Activated naive CD4-positive, alpha-beta T cell treated with anti-CD3 and anti-CD28 coated beads, Interleukin-2, amount 50 U/mL, for 24 hours (primary cell): ENCODE data around the gene CDK19.
"Not testable (repeated sequence)": the region's sequence is repeated elsewhere in the genome, so short reads cannot be mapped to it uniquely, and the experiment has no call there.

Experiments used
- H3K27ac Mint-ChIP-seq: one replicate; pipeline ENCODE4 v1.8.0; 2021; ENCODE audit warnings: mild to moderate bottlenecking, mixed read lengths
- H3K27me3 Mint-ChIP-seq: one replicate; pipeline ENCODE4 v1.8.0; 2021; ENCODE audit warnings: mixed read lengths
- H3K36me3 Mint-ChIP-seq: one replicate; pipeline ENCODE4 v1.8.0; 2021; ENCODE audit warnings: mixed read lengths
- H3K4me1 Mint-ChIP-seq: one replicate; pipeline ENCODE4 v1.8.0; 2021; ENCODE audit warnings: mixed read lengths
- H3K4me3 Mint-ChIP-seq: one replicate; pipeline ENCODE4 v1.8.0; 2021; ENCODE audit warnings: mild to moderate bottlenecking, mixed read lengths
- H3K9me3 Mint-ChIP-seq: one replicate; pipeline ENCODE4 v1.8.0; 2021; ENCODE audit warnings: mixed read lengths

Gene CDK19

DNA sequence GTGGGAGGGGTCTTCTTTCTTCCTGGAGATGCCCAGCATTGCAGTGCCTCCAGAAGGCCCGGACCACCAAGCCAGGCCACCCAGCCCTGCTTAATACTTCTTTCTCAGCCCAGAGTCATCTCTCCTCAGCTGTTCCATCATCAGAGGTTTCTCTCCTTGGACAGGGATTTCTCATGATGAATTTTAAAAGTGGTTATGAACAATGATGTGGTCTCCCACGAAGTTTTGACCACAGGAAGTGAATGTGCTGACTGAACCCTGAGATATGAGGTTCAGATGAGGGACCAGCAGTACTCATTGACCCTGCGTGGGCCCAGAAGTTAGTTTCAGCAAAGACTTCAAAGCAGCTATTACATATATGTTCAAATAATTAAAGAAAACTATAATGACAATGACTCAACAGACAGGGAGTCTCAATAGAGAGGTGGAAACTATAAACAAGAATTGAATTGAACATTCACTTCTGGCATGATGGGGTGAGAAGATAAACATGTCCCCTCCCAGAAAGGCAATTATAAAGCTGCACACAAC, 224.4 kb downstream of the CDK19 start:
- no peak overlapping the region for H3K4me3 Mint-ChIP-seq
- H3K36me3 Mint-ChIP-seq: no peaks in the 10 kb centered on the region
- H3K27me3 Mint-ChIP-seq: no peaks in the 10 kb centered on the region
- H3K9me3 Mint-ChIP-seq: no peaks in the 10 kb centered on the region
- no peak overlapping the region for H3K27ac Mint-ChIP-seq
- no peaks in the 10 kb centered on the region for H3K4me1 Mint-ChIP-seq

DNA sequence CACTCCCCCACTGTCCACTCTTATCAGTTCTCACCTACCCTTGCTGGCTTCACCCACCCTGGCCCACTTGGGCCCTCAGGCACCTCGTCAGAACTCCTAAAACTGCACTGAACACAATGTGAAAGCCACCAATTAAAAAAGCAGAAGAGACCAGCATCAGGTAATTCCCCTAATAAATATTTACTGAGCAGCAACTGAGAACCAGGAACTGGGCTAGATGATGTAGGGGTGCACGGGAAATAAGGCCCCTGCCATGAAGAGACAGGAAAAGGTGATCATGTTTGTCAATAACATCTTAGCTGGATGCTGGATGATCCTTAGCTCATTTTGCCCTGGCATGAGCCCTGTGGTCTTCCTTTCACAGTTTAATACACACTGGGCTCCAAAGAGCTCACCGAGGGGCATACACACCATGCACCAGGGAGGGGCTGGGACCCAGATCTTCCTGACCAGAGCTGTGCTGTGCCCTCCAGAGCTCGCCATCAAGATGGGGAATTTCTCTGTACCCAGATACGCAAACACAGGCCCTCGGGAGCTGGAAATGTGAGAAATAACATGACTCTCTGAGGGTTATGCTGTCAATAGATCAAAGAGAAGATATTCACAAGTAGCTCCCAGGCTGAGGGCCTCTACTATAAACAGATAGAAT, 225.3 kb downstream of the CDK19 start:
- Mint-ChIP-seq H3K27ac (no peak overlapping the region), H3K4me1 (no peaks in the 10 kb centered on the region), H3K4me3 (no peak overlapping the region)

DNA sequence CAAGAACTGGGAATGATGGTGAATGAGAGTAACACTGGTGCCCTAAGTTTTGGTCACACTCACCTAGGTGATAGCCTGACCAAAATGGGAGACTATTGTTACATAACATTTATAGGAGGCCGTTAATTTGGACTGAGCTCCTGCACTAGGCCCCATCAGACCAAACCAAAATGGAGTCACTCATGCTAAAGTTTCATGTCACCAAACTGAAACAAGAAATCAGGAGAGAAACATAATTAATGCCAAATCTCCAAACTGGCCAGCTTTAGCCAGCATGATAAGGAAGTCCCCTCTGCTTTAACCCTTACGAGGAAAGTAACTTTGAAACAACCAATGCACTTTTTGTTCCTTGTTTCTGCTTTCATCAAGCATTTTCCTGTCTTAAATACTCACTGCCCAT, 227.9 kb downstream of the CDK19 start:
- no peaks in the 10 kb centered on the region for H3K27me3 Mint-ChIP-seq
- no peak overlapping the region for H3K4me3 Mint-ChIP-seq
- H3K27ac Mint-ChIP-seq: no peak overlapping the region
- no peaks in the 10 kb centered on the region for H3K4me1 Mint-ChIP-seq
- H3K9me3 Mint-ChIP-seq: no peaks in the 10 kb centered on the region
- no peaks in the 10 kb centered on the region for H3K36me3 Mint-ChIP-seq

More for the DNA sequence above, 225.3 kb downstream of the CDK19 start:
- no peaks in the 10 kb centered on the region for H3K9me3 Mint-ChIP-seq
- H3K27me3 Mint-ChIP-seq: no peaks in the 10 kb centered on the region
- no peaks in the 10 kb centered on the region for H3K36me3 Mint-ChIP-seq

DNA sequence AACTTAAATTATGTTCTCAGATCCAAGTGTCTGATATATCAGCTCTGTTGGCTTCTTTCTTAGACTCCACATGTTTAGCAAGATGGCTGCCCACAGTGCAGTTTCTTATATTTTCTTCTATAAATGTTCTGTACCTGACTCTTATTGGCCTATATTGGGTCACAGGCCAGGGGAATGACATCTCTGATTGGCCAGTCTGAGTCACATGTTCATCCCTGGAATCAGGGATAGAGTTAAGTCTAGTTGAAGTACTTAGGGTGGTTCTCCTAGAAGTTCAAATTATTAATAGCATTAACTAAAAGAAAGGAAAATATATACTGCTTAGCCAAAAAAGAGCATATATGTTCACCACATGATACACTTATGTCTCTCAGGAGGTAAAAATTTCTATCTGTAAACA, 233.6 kb downstream of the CDK19 start:
- Mint-ChIP-seq H3K36me3 (peaks cover 2% of the 10 kb centered on the region), H3K9me3 (peaks cover 7% of the 10 kb centered on the region), H3K27me3 (peaks cover 1% of the 10 kb centered on the region), H3K27ac (no peak overlapping the region), H3K4me3 (no peak overlapping the region), H3K4me1 (no peaks in the 10 kb centered on the region)

DNA sequence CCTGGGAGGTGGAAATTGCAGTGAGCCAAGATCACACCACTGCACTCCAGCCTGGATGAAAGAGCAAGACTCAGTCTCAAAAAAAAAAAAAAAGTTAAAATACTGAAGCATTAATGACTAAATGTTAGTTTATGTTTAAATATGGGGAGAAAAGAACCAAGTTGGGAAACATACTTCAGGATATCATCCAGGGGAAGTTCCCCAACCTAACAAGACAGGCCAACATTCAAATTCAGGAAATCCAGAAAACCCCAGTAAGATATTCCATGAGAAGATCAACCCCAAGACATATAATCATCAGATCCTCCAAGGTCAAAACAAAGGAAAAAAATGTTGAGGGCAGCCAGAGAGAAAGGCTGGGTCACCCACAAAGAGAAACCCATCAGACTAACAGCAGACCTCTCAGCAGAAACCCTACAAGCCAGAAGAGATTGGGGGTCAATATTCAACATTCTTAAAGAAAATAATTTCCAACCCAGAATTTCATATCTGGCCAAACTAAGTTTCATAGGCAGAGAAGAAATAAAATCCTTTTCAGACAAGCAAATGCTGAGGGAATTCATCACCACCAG, 237.6 kb downstream of the CDK19 start:
- H3K27me3 Mint-ChIP-seq, H3K27ac Mint-ChIP-seq, H3K9me3 Mint-ChIP-seq, H3K4me3 Mint-ChIP-seq, H3K36me3 Mint-ChIP-seq, H3K4me1 Mint-ChIP-seq: not testable (repeated sequence)

DNA sequence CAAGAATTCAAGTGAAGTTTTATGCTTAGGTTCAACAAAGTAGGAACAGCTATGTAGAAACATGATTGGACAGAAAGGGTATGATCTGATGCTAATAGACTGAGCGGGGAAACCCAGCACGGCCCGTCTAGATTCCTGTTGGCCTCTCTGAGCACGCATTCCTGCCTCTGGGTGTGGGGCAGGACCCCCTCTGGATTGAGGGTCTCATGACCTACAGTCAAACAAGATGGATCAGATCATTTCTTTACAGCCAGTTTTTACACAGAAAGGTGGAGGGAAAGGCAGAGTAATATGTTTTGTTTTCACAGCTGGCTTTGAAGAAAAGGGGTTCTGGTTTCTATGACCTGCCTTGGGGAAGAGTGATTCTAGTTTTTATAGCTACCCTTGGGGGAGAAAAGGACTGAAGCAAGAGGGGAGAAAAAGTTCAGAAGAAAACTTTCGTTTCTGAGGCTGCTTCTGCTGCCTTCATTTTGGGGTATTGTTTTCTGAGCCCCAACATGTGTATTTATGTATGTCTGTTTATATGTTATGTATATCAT, 239.3 kb downstream of the CDK19 start:
- Mint-ChIP-seq H3K36me3 (peaks cover 2% of the 10 kb centered on the region), H3K4me1 (no peaks in the 10 kb centered on the region), H3K27ac (no peak overlapping the region), H3K9me3 (peaks cover 7% of the 10 kb centered on the region), H3K4me3 (no peak overlapping the region), H3K27me3 (peaks cover 4% of the 10 kb centered on the region)

DNA sequence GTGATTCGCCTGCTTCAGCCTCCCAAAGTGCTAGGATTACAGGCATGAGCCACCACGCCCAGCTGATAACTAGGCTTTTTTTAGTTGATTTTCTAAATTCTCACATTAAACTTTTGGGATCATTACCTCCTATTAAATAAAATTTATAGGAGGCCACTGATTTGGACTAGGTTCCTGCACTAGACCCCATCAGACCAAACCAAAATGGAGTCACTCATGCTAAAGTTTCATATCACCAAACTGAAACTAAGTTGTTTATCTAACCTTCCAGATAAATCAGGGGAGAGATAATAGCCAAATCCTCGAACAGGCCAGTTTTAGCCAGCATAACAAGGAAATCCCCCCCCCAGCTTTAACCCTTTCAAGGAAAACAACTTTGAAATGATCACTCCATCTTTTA, 240.5 kb downstream of the CDK19 start:
- Mint-ChIP-seq H3K27me3 (peaks cover 4% of the 10 kb centered on the region), H3K27ac (no peak overlapping the region), H3K4me3 (no peak overlapping the region), H3K4me1 (no peaks in the 10 kb centered on the region), H3K36me3 (peaks cover 2% of the 10 kb centered on the region), H3K9me3 (peaks cover 7% of the 10 kb centered on the region)

DNA sequence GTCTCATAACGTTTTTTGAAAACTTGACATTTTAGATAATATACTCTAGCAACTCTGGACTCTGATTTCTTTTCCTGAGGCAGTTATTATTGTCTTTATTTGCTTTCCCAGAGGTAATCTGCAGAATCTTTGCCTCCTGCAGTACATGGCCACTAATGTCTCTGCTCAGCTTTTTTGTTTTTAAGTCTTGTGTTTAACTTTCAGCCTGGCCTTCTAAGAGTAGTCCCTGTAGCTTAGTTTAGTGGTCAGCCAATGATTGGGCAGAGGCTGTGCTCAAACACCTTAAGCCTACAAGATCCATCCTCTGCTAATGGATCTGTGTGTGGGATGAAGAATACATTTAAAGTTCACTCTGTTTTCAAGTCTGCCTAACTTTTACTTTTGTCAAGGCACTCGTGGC, 241.7 kb downstream of the CDK19 start:
- Mint-ChIP-seq H3K9me3 (peaks cover under 1% of the 10 kb centered on the region), H3K36me3 (peaks cover 2% of the 10 kb centered on the region), H3K4me1 (no peaks in the 10 kb centered on the region), H3K27me3 (peaks cover 4% of the 10 kb centered on the region), H3K4me3 (no peak overlapping the region), H3K27ac (no peak overlapping the region)

DNA sequence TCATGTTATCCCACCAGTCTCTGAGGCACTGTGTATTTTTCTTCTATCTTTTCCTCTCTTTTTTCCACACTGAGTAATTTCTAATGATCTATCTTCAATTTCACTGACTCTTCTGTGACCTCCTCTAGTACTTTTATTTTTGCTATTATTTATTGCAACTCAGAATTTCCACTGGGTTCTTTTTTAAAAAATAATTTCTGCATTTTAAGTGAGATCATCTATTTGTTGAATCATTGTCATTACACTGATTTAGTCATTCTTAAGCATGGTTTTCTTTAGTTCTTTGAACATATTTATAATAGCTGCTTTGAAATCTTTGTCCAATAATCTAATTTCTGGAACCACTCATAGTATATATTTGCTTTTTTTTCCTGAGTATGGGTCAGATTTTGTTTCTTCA, 242.1 kb downstream of the CDK19 start:
- Mint-ChIP-seq H3K4me3 (no peak overlapping the region), H3K9me3 (no peaks in the 10 kb centered on the region), H3K36me3 (no peaks in the 10 kb centered on the region), H3K27me3 (peaks cover 3% of the 10 kb centered on the region), H3K27ac (no peak overlapping the region), H3K4me1 (no peaks in the 10 kb centered on the region)

DNA sequence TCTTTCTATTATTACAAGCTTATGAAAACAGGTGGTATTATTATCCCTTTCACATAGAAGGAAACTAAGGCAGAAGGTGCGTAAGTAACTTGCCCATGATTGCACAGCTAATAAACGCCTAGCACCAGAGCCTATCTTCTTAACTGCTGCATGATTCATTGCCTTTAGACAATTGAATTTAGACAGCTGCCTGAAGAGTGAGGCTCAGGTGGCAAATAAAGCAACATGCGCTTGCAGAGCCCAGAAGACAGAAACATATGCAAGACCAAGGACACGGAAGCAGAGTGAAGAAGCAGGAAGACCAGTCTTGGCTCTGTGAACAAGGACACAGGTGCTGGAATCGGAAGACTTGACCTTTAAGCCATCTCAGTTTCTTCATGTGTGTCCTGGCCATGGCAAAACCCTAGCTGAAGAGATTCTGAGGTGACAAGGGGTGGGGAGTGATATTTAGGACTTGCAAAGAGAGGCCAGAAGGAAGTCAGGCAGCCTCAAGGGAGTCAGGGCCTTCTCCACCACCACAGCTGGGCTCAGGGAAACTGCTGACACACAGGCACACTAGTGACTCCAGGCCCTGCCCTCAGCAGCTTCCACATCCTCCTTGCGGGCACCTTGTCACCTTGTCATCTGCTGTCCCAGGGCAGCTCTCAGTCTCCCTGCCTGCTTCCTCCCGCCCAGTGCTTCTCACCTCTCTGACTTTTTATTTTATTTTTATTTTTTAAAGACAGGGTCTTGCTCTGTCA, 247.1 kb downstream of the CDK19 start:
- Mint-ChIP-seq H3K9me3 (no peaks in the 10 kb centered on the region), H3K27ac (no peak overlapping the region), H3K36me3 (no peaks in the 10 kb centered on the region), H3K27me3 (no peaks in the 10 kb centered on the region), H3K4me3 (no peak overlapping the region), H3K4me1 (no peaks in the 10 kb centered on the region)

DNA sequence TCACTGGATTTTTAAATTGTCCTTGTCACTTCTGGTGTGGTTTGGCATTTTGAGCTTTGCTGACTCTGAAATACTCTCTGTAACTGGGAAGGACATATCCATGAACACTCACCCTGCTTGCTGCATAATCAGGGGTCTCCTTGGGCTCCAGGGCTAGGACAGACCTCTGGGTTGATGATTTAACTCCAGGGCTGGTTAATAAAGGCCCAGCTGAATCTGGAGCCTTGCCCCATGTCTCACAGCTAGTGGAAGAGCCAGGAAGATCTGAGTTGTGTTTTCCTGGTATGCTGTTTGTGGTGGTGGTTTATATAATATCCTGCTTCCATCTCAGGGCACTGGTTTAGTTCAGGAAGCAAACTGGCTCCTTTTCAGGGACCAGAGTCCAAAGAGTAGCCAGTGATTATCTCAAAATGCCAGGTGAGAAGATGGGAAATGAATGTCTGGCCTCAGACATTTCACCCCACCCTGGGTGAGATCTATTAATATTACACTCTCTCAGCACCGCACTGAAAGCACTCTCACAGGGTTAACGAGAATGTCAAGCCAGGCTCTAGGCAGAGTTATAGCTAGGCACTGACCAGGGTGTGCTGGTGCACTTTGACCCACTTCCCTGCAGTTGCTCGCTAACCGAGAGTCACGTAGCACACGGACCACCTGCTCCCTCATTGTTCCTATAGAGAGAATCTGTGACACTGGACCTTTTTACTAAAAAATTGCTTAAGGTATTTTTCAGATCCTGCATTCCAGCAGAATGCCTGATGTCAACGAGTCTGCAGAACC, 248.7 kb downstream of the CDK19 start:
- Mint-ChIP-seq H3K4me1 (peaks cover 8% of the 10 kb centered on the region), H3K36me3 (no peaks in the 10 kb centered on the region), H3K27ac (no peak overlapping the region), H3K9me3 (no peaks in the 10 kb centered on the region), H3K4me3 (no peak overlapping the region), H3K27me3 (no peaks in the 10 kb centered on the region)

DNA sequence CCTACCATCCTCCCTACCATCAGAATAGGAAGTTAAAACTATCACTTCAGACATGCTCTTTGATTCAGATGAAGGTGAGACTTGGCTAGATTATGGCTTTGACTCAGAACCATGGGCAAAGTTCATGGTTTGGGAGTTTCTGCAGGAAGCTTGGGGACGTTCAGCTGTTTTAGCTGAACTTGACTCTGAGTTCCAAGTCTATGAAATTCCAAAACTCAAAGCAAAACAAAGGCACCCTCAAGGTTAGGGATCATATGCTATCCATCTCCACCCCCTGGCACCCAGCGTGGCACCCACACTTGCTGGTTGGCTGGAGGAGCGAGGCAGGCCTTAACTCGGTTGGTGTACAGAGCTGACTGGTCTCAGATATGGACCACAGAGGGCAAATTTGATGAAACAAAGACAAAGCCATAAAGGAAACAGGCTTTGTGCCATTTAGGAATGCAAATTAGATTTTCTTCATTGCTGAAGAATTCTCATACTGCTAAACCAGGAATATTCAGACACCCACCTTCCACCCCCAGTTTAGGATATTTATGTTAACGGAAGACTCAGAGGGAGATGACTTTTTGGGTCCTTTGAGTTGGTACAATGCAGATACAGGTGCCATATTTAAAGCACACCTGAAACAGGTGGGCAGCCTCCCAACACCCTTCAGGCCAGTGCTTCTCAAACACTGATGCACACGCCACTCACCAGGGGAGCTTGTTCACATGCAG, 250.4 kb downstream of the CDK19 start:
- H3K27ac Mint-ChIP-seq: no peak overlapping the region
- peaks cover 22% of the 10 kb centered on the region for H3K4me1 Mint-ChIP-seq
- no peak overlapping the region for H3K4me3 Mint-ChIP-seq
- no peaks in the 10 kb centered on the region for H3K9me3 Mint-ChIP-seq
- H3K36me3 Mint-ChIP-seq: no peaks in the 10 kb centered on the region
- no peaks in the 10 kb centered on the region for H3K27me3 Mint-ChIP-seq

DNA sequence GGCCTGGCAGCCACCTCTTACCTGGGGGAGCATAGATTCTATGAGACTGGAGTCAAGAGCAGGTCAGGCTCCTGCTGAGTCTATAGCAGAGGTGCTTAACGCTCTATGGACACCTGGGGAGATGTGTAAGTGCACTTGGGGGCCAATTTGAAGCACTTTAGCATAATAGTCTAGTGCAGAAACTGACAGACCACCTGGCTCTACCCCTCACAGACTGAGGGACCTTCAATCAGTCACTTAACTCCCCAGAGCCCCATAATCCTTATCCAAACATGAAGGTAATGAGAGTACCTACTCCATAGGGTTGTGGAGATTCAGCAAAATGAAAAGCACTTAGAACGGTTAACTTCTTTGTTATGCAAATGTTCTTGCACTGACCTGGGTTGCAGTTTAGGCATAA, 251.6 kb downstream of the CDK19 start:
- Mint-ChIP-seq H3K4me1 (peaks cover 24% of the 10 kb centered on the region), H3K27me3 (no peaks in the 10 kb centered on the region), H3K27ac (no peak overlapping the region), H3K4me3 (no peak overlapping the region), H3K9me3 (no peaks in the 10 kb centered on the region), H3K36me3 (no peaks in the 10 kb centered on the region)

DNA sequence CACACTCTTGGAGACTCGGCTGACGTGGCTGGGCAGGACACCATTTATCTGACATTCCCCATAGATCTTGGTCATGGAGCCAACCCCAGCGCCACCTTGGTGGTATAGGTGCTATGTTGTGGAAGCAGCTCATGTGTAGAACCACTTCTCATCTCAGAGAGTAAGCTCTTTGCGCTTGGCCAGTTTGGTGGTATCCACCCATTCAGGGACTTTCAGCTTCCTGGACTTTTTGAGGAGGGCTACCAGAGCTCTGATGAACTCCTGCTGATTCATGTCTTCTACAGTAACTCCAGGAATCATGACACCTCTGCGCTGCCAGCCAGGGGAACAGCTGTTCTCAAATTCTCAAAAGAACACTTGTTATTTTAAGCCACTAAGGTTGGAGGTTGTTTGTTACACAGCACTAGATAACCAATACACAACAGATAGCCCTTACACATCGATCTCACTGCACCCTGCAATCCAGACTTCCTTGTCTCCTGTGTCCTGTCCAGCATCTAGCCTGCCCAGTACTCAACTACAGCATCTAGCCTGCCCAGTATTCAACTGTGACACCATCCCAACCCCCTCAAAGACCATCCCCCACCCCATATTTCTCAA, 252.9 kb downstream of the CDK19 start:
- H3K27ac Mint-ChIP-seq: no peak overlapping the region
- H3K9me3 Mint-ChIP-seq: no peaks in the 10 kb centered on the region
- no peak overlapping the region for H3K4me3 Mint-ChIP-seq
- peaks cover 24% of the 10 kb centered on the region for H3K4me1 Mint-ChIP-seq
- H3K27me3 Mint-ChIP-seq: no peaks in the 10 kb centered on the region
- no peaks in the 10 kb centered on the region for H3K36me3 Mint-ChIP-seq

DNA sequence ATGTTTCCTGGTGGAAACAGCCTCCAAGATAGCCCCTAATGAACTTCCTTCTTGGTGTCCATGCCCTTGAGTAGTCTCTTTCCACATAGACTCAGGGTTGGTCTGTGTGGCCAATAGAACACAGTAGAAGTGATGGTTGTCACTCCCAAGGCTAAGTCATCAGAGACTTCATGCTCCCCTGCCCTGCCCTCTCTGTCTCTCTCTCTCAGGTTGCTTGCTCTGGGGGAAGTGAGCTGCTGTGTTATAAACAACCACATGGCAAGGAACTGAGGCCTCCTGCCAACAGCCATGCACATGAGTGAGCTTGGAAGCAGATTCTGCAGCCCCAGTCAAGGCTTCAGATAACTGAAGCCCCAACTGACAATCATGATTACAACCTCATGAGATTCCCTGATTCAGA, 253.6 kb downstream of the CDK19 start:
- Mint-ChIP-seq H3K27me3 (no peaks in the 10 kb centered on the region), H3K27ac (no peak overlapping the region), H3K4me1 (peaks cover 24% of the 10 kb centered on the region), H3K4me3 (no peak overlapping the region), H3K36me3 (no peaks in the 10 kb centered on the region), H3K9me3 (no peaks in the 10 kb centered on the region)
